ENCODE results near the gene C1orf116.

Gene C1orf116

GRCh38 chr1:207032528-207033017 lies at the start of gene C1orf116:
C1orf116 (minus strand) TSS chr1:207032756; CDS start chr1:207027598, 5,158 bp downstream.
- no peak for FAIRE-seq

GRCh38 chr1:207081806-207082205 lies 49.2 kb upstream of the C1orf116 start:
- FAIRE-seq = no peak

- FAIRE-seq = no peak
Measured at GRCh38 chr1:207081088-207081487, 48.5 kb upstream of the C1orf116 start.

GRCh38 chr1:207079706-207080241 lies 47.2 kb upstream of the C1orf116 start:
- FAIRE-seq = no peak

- FAIRE-seq = no peak
Measured at GRCh38 chr1:207078578-207079132, 46.1 kb upstream of the C1orf116 start.

GRCh38 chr1:207077470-207078377 lies 45.2 kb upstream of the C1orf116 start:
- FAIRE-seq = peak; percentile 97

- no peak for FAIRE-seq
Measured at GRCh38 chr1:207077012-207077411, 44.5 kb upstream of the C1orf116 start.

- no peak for FAIRE-seq
Measured at GRCh38 chr1:207076181-207076955, 43.8 kb upstream of the C1orf116 start.

GRCh38 chr1:207073906-207074820 lies 41.6 kb upstream of the C1orf116 start:
- FAIRE-seq = no peak

GRCh38 chr1:207072233-207072632 lies 39.7 kb upstream of the C1orf116 start:
- no peak for FAIRE-seq

- FAIRE-seq = no peak
Measured at GRCh38 chr1:207071426-207071825, 38.9 kb upstream of the C1orf116 start.

- FAIRE-seq = no peak
Measured at GRCh38 chr1:207070811-207071210, 38.3 kb upstream of the C1orf116 start.

GRCh38 chr1:207069858-207070506 lies 37.4 kb upstream of the C1orf116 start:
- FAIRE-seq = no peak

GRCh38 chr1:207069061-207069460 lies 36.5 kb upstream of the C1orf116 start:
- FAIRE-seq = no peak

GRCh38 chr1:207067665-207068064 lies 35.1 kb upstream of the C1orf116 start:
- FAIRE-seq = no peak

GRCh38 chr1:207067185-207067584 lies 34.6 kb upstream of the C1orf116 start:
- FAIRE-seq = no peak

- FAIRE-seq = no peak
Measured at GRCh38 chr1:207064561-207064960, 32.0 kb upstream of the C1orf116 start.

GRCh38 chr1:207063014-207063413 lies 30.5 kb upstream of the C1orf116 start:
- no peak for FAIRE-seq

GRCh38 chr1:207062058-207062457 lies 29.5 kb upstream of the C1orf116 start:
- no peak for FAIRE-seq

- no peak for FAIRE-seq
Measured at GRCh38 chr1:207060596-207060995, 28.0 kb upstream of the C1orf116 start.

GRCh38 chr1:207059881-207060280 lies 27.3 kb upstream of the C1orf116 start:
- no peak for FAIRE-seq
